GM12878 (cell line): ENCODE results near the gene U2AF1. TPM values are rescaled to one million over a fixed set of nuclear protein-coding genes. Genes with fewer than 3 reads are reported as not detected.
"Not testable (repeated sequence)": the region's sequence is repeated elsewhere in the genome, so short reads cannot be mapped to it uniquely, and the experiment has no call there.

ENCODE experiments used
- ATAC-seq: fragments of 200-7000 bp; cut with Tn5 transposase; 3 replicates; pipeline ENCODE4 v1.9.1; 2020; ENCODE audit warnings: mild to moderate bottlenecking, moderate library complexity
- BruUV-seq: library from RNA; stranded (reverse); fragments of 400-500 nt; replicated peaks from 2 replicates; lab custom pipeline; 2021; lab: Mats Ljungman, UMichigan
- CTCF ChIA-PET: fragments of 300-600 bp; sonication (Branson Sonifier 250); formaldehyde crosslinking; extraction: SDS; loops from one replicate; lab custom pipeline; 2021; ENCODE audit warnings: inconsistent platforms; lab: Yijun Ruan, JAX
- POLR2A ChIA-PET: fragments of 350-600 bp; formaldehyde crosslinking; extraction: SDS; loops from one replicate; lab custom pipeline; 2021; ENCODE audit warnings: inconsistent platforms; lab: Charles Lee
- RAD21 ChIA-PET: fragments of 300-600 bp; sonication (Branson Sonifier 250); formaldehyde crosslinking; loops from one replicate; lab custom pipeline; 2023; ENCODE audit warnings: antibody characterized with exemption; ENCODE audit not compliant: unreplicated experiment; lab: Charles Lee
- SMC1A ChIA-PET: fragments of 300-600 bp; sonication (Branson Sonifier 250); formaldehyde crosslinking; loops from one replicate; lab custom pipeline; 2023; ENCODE audit not compliant: unreplicated experiment, uncharacterized antibody; lab: Charles Lee
- DNase-seq: peaks from one replicate; pipeline ENCODE4 v3.0.0-alpha.2; 2011; ENCODE audit warnings: low read depth, low spot score
- FAIRE-seq: peaks from 3 replicates; lab custom pipeline; 2011; peaks lifted over from hg19 to GRCh38; lab: Jason Lieb, UNC
- H2AFZ ChIP-seq: 2 replicates; pipeline ENCODE4 v1.6.0; 2011; ENCODE audit warnings: low read depth, low read length, control low read depth; ENCODE audit not compliant: control insufficient read depth
- H3K27ac ChIP-seq: 2 replicates; pipeline ENCODE4 v1.5.1; 2011; ENCODE audit warnings: control low read depth; ENCODE audit not compliant: control insufficient read depth, insufficient read depth
- H3K27me3 ChIP-seq, 2 experiments: replicated peaks in 1 of 2; 2 replicates each; pipeline versions ENCODE4 v1.6.0 to v1.6.1; 2011; ENCODE audit warnings: low read length in 1 of 2; ENCODE audit not compliant: control insufficient read depth in 2 of 2, insufficient read depth in 2 of 2
- H3K36me3 ChIP-seq, 2 experiments: 2 replicates each; pipeline ENCODE4 v1.5.1; 2011; ENCODE audit warnings: low read length in 1 of 2; ENCODE audit not compliant: control insufficient read depth in 2 of 2, insufficient read depth in 2 of 2
- H3K4me1 ChIP-seq: 2 replicates; pipeline ENCODE4 v1.6.1; 2011; ENCODE audit warnings: mild to moderate bottlenecking, low read length, moderate library complexity, mixed read lengths; ENCODE audit not compliant: control insufficient read depth, insufficient read depth
- H3K4me2 ChIP-seq: 2 replicates; pipeline ENCODE4 v1.6.0; 2011; ENCODE audit warnings: control low read depth; ENCODE audit not compliant: control insufficient read depth, insufficient read depth
- H3K4me3 ChIP-seq: fragments of 200-600 bp; sonication (generic); 2 replicates; pipeline ENCODE4 v1.5.1; 2016
- H3K79me2 ChIP-seq: 2 replicates; pipeline ENCODE4 v1.6.0; 2011; ENCODE audit warnings: low read length; ENCODE audit not compliant: control insufficient read depth, insufficient read depth
- H3K9ac ChIP-seq: 2 replicates; pipeline ENCODE4 v1.8.0; 2011; ENCODE audit warnings: low read length, control low read depth, mixed read lengths; ENCODE audit not compliant: control insufficient read depth, insufficient read depth
- H3K9me3 ChIP-seq: replicated peaks from 3 replicates; pipeline ENCODE4 v1.5.1; 2011; ENCODE audit warnings: mild to moderate bottlenecking, low read length; ENCODE audit not compliant: control insufficient read depth, insufficient read depth
- H4K20me1 ChIP-seq: 2 replicates; pipeline ENCODE4 v1.6.0; 2011; ENCODE audit not compliant: control insufficient read depth, insufficient read depth
- WGBS: methylation state at CpG from one replicate; pipeline ENCODE4 v1.1.6; 2016; ENCODE audit warnings: low lambda C conversion rate; ENCODE audit not compliant: insufficient replicate concordance, insufficient coverage; ENCODE audit errors: missing lambda C conversion rate; 5-methylcytosine and 5-hydroxymethylcytosine counted together
- in situ Hi-C: fragments of 300-500 bp; cut with MboI; formaldehyde crosslinking; loops from 9 replicates; pipeline ENCODE4 v1.14.3; 2018; ENCODE audit warnings: mixed read lengths
- intact Hi-C: fragments of 100-400 bp; cut with micrococcal nuclease; formaldehyde crosslinking; loops from one replicate; pipeline ENCODE4 v1.14.2; 2022; ENCODE audit not compliant: unreplicated experiment
- polyA plus RNA-seq, 11 experiments: library from polyadenylated mRNA; depleted of rRNA in 4 of 11; unstranded in 6 of 11; stranded (reverse) in 5 of 11; fragments of >200 nt; fragmentation: Nextera tagmentation in 4 of 11; fragmentation: Illumina TruSeq in 1 of 11; extraction: Ambion mirVana in 4 of 11; extraction: Trizol in 1 of 11; gene quantifications; 1 replicate in 1 of 11; 2 replicates in 10 of 11; pipeline versions ENCODE4 v1.2.1 to v1.2.3, GENCODE V29; 2011 to 2016; ENCODE audit warnings: inconsistent platforms in 2 of 11, missing spikeins in 2 of 11, low read depth in 1 of 11
- total RNA-seq, 4 experiments: library from RNA; depleted of rRNA in 3 of 4; stranded (reverse); fragments of >200 nt in 3 of 4; fragmentation: Illumina TruSeq in 1 of 4; extraction: Trizol in 1 of 4; gene quantifications; 2 replicates each; pipeline versions ENCODE4 v1.2.1 to v1.2.3, GENCODE V29; 2013 to 2021

The U2AF1 gene
- total and polyA plus RNA-seq, 10 of the 15 experiments (the other 5 are each of a cell fraction or from before 2014, with no cell fraction given): 8.6 to 182 (median 60.1) TPM

DNA sequence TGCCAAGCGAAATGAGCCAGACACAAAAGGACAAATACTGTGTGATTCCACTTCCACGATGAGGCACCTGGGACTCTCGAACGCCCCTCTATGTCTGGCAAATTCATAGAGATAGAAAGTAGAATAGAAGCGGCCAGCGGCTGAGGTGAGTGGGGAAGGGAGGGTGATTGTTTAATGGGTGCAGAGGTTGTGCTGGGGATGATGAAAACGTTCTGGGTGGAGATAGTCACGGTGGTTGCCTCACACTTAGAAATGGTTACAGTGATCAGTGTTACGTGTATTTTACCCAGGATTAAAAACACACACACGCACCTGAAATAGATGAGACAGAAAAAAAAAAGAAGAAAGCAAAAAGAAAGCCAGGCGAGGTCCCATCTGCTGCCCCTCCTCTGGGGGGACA lies 34.6 kb downstream of the U2AF1 start:
- SMC1A ChIA-PET, H3K9ac ChIP-seq, H3K4me3 ChIP-seq, RAD21 ChIA-PET, H4K20me1 ChIP-seq, H3K36me3 ChIP-seq, H2AFZ ChIP-seq, H3K4me2 ChIP-seq, POLR2A ChIA-PET, BruUV-seq, DNase-seq, intact Hi-C loops, FAIRE-seq, H3K9me3 ChIP-seq, H3K79me2 ChIP-seq, H3K27me3 ChIP-seq, in situ Hi-C loops, ATAC-seq, H3K4me1 ChIP-seq, CTCF ChIA-PET, H3K27ac ChIP-seq: not testable (repeated sequence)
- no CpG with 5 or more reads among the region's 11 CpGs for WGBS

- FAIRE-seq, in situ Hi-C loops, H3K27ac ChIP-seq, SMC1A ChIA-PET, H3K36me3 ChIP-seq, H2AFZ ChIP-seq, H4K20me1 ChIP-seq, H3K27me3 ChIP-seq, intact Hi-C loops, RAD21 ChIA-PET, H3K4me1 ChIP-seq, POLR2A ChIA-PET, H3K79me2 ChIP-seq, H3K9ac ChIP-seq, H3K9me3 ChIP-seq, BruUV-seq, H3K4me2 ChIP-seq, H3K4me3 ChIP-seq, DNase-seq, CTCF ChIA-PET, ATAC-seq: not testable (repeated sequence)
- WGBS: no CpG with 5 or more reads among the region's 10 CpGs
Measured at GRCh38 chr21:43069682-43070081, 37.7 kb downstream of the U2AF1 start.

- H3K4me3 ChIP-seq, SMC1A ChIA-PET, RAD21 ChIA-PET, H3K9ac ChIP-seq, H4K20me1 ChIP-seq, H3K9me3 ChIP-seq, ATAC-seq, BruUV-seq, H3K27me3 ChIP-seq, H3K36me3 ChIP-seq, CTCF ChIA-PET, H3K4me2 ChIP-seq, in situ Hi-C loops, FAIRE-seq, DNase-seq, POLR2A ChIA-PET, H3K4me1 ChIP-seq, intact Hi-C loops, H2AFZ ChIP-seq, H3K27ac ChIP-seq, H3K79me2 ChIP-seq: not testable (repeated sequence)
- 28% methylated on average over 4 of the region's 12 CpGs for WGBS
Measured at GRCh38 chr21:43068065-43068464, 39.3 kb downstream of the U2AF1 start.

- H4K20me1 ChIP-seq, intact Hi-C loops, RAD21 ChIA-PET, BruUV-seq, H3K27me3 ChIP-seq, H3K27ac ChIP-seq, H3K36me3 ChIP-seq, CTCF ChIA-PET, H2AFZ ChIP-seq, SMC1A ChIA-PET, H3K4me3 ChIP-seq, H3K4me1 ChIP-seq, DNase-seq, H3K79me2 ChIP-seq, FAIRE-seq, ATAC-seq, H3K4me2 ChIP-seq, H3K9me3 ChIP-seq, in situ Hi-C loops, POLR2A ChIA-PET, H3K9ac ChIP-seq: not testable (repeated sequence)
- 77% methylated on average over 5 of the region's 12 CpGs for WGBS
Measured at GRCh38 chr21:43066690-43067089, 40.7 kb downstream of the U2AF1 start.
